ENCODE data around the gene MYL7.

- TF ChIP-seq CTCF (conservative IDR thresholded peaks at IDR 0.05; ENCODE audit: low read length) (no peak), EZH2phosphoT487 (IDR thresholded peaks at IDR 0.05; ENCODE audit: borderline replicate concordance, low read depth, low read length) (no peak)
These were observed 21.0 kb upstream of the MYL7 start for GRCh38 chr7:44162179-44162578.
